22Rv1 (cell line): ENCODE measurements around the gene CLIC5.

Experiments used
- H3K27ac ChIP-seq: fragments of 450-650 bp; 2 replicates; pipeline ENCODE4 v1.5.1; 2017
- ZFX ChIP-seq: fragments of 450-650 bp; IDR thresholded peaks from 2 replicates; pipeline ENCODE4 v1.6.1; 2017; ENCODE audit warnings: antibody characterized with exemption, borderline replicate concordance
- TF ChIP-seq, protein P1 (sequence below): fragments of 450-650 bp; IDR thresholded peaks from 2 replicates; pipeline ENCODE4 v1.5.1; 2017; ENCODE audit warnings: mild to moderate bottlenecking

CLIC5 gene

GRCh38 chr6:45972795-45973503, 42.7 kb downstream of the CLIC5 start:
- H3K27ac ChIP-seq, result no peak overlapping the region
- TF ChIP-seq, protein P1, sequence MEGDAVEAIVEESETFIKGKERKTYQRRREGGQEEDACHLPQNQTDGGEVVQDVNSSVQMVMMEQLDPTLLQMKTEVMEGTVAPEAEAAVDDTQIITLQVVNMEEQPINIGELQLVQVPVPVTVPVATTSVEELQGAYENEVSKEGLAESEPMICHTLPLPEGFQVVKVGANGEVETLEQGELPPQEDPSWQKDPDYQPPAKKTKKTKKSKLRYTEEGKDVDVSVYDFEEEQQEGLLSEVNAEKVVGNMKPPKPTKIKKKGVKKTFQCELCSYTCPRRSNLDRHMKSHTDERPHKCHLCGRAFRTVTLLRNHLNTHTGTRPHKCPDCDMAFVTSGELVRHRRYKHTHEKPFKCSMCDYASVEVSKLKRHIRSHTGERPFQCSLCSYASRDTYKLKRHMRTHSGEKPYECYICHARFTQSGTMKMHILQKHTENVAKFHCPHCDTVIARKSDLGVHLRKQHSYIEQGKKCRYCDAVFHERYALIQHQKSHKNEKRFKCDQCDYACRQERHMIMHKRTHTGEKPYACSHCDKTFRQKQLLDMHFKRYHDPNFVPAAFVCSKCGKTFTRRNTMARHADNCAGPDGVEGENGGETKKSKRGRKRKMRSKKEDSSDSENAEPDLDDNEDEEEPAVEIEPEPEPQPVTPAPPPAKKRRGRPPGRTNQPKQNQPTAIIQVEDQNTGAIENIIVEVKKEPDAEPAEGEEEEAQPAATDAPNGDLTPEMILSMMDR, result no peak
- no peak for TF ChIP-seq ZFX

GRCh38 chr6:45971287-45971686, 44.4 kb downstream of the CLIC5 start:
- TF ChIP-seq, protein P1, result no peak
- TF ChIP-seq ZFX, result no peak
- no peak overlapping the region for H3K27ac ChIP-seq

- TF ChIP-seq ZFX, result no peak
- TF ChIP-seq, protein P1, result no peak
Measured at GRCh38 chr6:45970326-45970725, 45.3 kb downstream of the CLIC5 start.

DNA sequence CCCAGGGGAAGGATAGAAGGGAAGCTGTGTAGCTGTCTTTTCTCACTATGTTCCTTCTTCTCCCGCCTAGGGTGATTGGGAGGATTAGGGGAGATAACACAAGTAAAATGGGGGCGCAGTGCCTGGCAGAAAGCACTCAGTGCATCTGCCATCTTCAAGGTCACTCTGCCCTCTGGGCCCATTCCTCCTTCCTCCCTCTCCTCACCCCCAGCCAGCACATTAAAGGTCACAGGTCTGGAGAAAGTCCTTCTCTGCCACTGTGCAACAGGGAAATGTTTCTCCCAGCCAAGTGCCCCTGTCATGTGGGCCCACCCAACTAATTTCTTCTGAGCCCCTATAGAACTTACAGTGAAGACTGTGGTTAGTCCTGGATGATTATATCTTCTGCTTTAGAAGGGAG, 45.8 kb downstream of the CLIC5 start:
- no peak overlapping the region for H3K27ac ChIP-seq
- TF ChIP-seq, protein P1, result no peak
- TF ChIP-seq ZFX, result no peak

More at GRCh38 chr6:45970326-45970725, 45.3 kb downstream of the CLIC5 start:
- H3K27ac ChIP-seq, result no peak overlapping the region

GRCh38 chr6:45969026-45969425, 46.6 kb downstream of the CLIC5 start:
- TF ChIP-seq ZFX, result no peak
- TF ChIP-seq, protein P1, result no peak

GRCh38 chr6:45967363-45967762, 48.3 kb downstream of the CLIC5 start:
- no peak for TF ChIP-seq ZFX
- TF ChIP-seq, protein P1, result no peak
- no peak overlapping the region for H3K27ac ChIP-seq

More at GRCh38 chr6:45969026-45969425, 46.6 kb downstream of the CLIC5 start:
- no peak overlapping the region for H3K27ac ChIP-seq

DNA sequence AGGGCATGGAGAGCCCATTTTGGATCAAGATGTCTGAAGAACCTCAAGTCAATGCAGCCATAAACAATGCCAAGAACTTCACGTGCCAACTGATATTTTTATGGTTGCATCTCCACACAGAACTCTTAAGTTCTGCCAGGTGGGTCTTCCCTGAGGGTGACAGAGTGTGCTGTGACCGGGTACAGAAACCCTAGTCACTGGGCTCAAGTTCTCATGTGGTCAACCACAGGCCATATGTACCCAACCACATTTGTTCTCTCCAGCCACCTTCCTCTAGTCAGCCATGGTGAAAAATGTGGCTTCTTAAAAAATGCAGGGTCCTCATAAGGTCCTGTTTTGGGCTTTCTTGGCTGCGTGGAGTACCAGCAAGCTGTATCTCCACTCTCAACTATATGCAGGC, 48.9 kb downstream of the CLIC5 start:
- TF ChIP-seq ZFX, result no peak
- TF ChIP-seq, protein P1, result no peak
- no peak overlapping the region for H3K27ac ChIP-seq
